SH-SY5Y (cell line): ENCODE results near the gene ANO5.

Experiments
- GATA2 ChIP-seq: IDR thresholded peaks from 2 replicates; pipeline ENCODE4 v1.6.1; 2011; ENCODE audit warnings: mild to moderate bottlenecking, low read depth, low read length
- GATA3 ChIP-seq: IDR thresholded peaks from 2 replicates; pipeline ENCODE4 v1.6.1; 2011; ENCODE audit warnings: low read depth, mild to moderate bottlenecking, low read length, moderate library complexity

GRCh38 chr11:22216940-22217339 is 24.1 kb downstream of the ANO5 start:
- TF ChIP-seq GATA2 = no peak
- TF ChIP-seq GATA3 = no peak
